Osteoblast (primary cell): Measurements from ENCODE around the gene NCKAP5. TPM values are rescaled to one million over a fixed set of nuclear protein-coding genes. Genes with fewer than 3 reads are reported as not detected.

Source experiments
- DNase-seq: peaks from one replicate; pipeline ENCODE4 v3.0.0; 2011; ENCODE audit warnings: low spot score, mixed read lengths; ENCODE audit not compliant: insufficient read length; ENCODE audit errors: missing footprints
- H2AFZ ChIP-seq: 2 replicates; pipeline ENCODE4 v1.6.0; 2011; ENCODE audit warnings: mild to moderate bottlenecking, low read length
- H3K27ac ChIP-seq: 2 replicates; pipeline ENCODE4 v1.5.1; 2011; ENCODE audit warnings: mild to moderate bottlenecking, low read depth, low read length, moderate library complexity
- H3K27me3 ChIP-seq: 2 replicates; pipeline ENCODE4 v1.6.0; 2012; ENCODE audit warnings: mild to moderate bottlenecking, control low read depth, inconsistent platforms, low read length, moderate library complexity; ENCODE audit not compliant: insufficient read depth
- H3K36me3 ChIP-seq: 2 replicates; pipeline ENCODE4 v1.5.1; 2011; ENCODE audit warnings: mild to moderate bottlenecking, low read length, control low read depth, moderate library complexity; ENCODE audit not compliant: insufficient read depth
- H3K4me1 ChIP-seq: 2 replicates; pipeline ENCODE4 v1.5.1; 2011; ENCODE audit warnings: mild to moderate bottlenecking, low read length, control low read depth, moderate library complexity; ENCODE audit not compliant: insufficient read depth
- H3K4me2 ChIP-seq: 2 replicates; pipeline ENCODE4 v1.6.0; 2011; ENCODE audit warnings: mild to moderate bottlenecking, low read length; ENCODE audit not compliant: insufficient read depth
- H3K4me3 ChIP-seq: fragments of 200-600 bp; sonication (generic); 3 replicates; pipeline ENCODE4 v1.5.1; 2012; ENCODE audit warnings: mild to moderate bottlenecking, low read length, inconsistent platforms; ENCODE audit not compliant: insufficient read depth
- H3K79me2 ChIP-seq: 2 replicates; pipeline ENCODE4 v1.6.0; 2012; ENCODE audit warnings: mild to moderate bottlenecking, low read length, control low read depth, inconsistent platforms; ENCODE audit not compliant: insufficient read depth
- H3K9me3 ChIP-seq: 2 replicates; pipeline ENCODE4 v1.5.1; 2011; ENCODE audit warnings: low read depth, low read length, control low read depth
- H4K20me1 ChIP-seq: 2 replicates; pipeline ENCODE4 v1.6.0; 2012; ENCODE audit warnings: mild to moderate bottlenecking, low read length, control low read depth; ENCODE audit not compliant: insufficient read depth
- total RNA-seq: library from RNA; depleted of rRNA; stranded (reverse); fragments of >200 nt; gene quantifications from 2 replicates; pipeline ENCODE4 v1.2.3, GENCODE V29; 2012
- TF ChIP-seq, protein P1 (sequence below): IDR thresholded peaks from 2 replicates; pipeline ENCODE4 v1.5.1; 2011; ENCODE audit warnings: mild to moderate bottlenecking, low read depth, low read length, moderate library complexity; ENCODE audit errors: extremely low read depth

NCKAP5 gene
- total RNA-seq, 1 donor, result 1.8 TPM

DNA sequence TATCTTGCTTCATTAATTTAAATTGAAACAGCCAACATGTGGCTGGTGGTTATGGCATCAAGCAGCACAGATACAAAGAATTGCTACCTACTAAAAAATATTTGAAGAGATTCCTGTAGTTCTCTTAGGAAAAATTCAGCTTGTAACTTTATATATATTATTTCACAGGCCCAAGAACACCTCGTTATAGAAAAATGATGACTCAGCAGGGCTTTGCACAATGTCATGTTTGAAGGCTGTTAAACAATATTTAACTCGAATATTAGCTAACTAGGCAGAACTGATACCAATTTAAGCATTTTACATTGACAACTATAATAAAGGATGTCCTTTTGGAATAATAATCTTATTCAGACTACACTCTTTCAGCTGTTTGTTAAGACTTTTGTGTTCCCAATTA is 795.9 kb downstream of the NCKAP5 start:
- Histone ChIP-seq H3K4me1 (no peaks in the 10 kb centered on the region), H3K9me3 (no peaks in the 10 kb centered on the region), H3K79me2 (no peaks in the 10 kb centered on the region), H3K27ac (no peak overlapping the region), H3K36me3 (no peaks in the 10 kb centered on the region), H3K4me2 (no peak overlapping the region), H3K27me3 (no peaks in the 10 kb centered on the region), H4K20me1 (no peaks in the 10 kb centered on the region), H3K4me3 (no peak overlapping the region), H2AFZ (no peak overlapping the region)
- TF ChIP-seq, protein P1, sequence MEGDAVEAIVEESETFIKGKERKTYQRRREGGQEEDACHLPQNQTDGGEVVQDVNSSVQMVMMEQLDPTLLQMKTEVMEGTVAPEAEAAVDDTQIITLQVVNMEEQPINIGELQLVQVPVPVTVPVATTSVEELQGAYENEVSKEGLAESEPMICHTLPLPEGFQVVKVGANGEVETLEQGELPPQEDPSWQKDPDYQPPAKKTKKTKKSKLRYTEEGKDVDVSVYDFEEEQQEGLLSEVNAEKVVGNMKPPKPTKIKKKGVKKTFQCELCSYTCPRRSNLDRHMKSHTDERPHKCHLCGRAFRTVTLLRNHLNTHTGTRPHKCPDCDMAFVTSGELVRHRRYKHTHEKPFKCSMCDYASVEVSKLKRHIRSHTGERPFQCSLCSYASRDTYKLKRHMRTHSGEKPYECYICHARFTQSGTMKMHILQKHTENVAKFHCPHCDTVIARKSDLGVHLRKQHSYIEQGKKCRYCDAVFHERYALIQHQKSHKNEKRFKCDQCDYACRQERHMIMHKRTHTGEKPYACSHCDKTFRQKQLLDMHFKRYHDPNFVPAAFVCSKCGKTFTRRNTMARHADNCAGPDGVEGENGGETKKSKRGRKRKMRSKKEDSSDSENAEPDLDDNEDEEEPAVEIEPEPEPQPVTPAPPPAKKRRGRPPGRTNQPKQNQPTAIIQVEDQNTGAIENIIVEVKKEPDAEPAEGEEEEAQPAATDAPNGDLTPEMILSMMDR, result no peak
- DNase-seq, result no peak

- H3K27ac ChIP-seq, result no peak overlapping the region
- no peaks in the 10 kb centered on the region for H3K79me2 ChIP-seq
- H3K36me3 ChIP-seq, result no peaks in the 10 kb centered on the region
- no peaks in the 10 kb centered on the region for H3K27me3 ChIP-seq
- H3K4me3 ChIP-seq, result no peak overlapping the region
- TF ChIP-seq, protein P1, result no peak
- H2AFZ ChIP-seq, result no peak overlapping the region
- DNase-seq, result no peak
- no peaks in the 10 kb centered on the region for H3K4me1 ChIP-seq
- no peaks in the 10 kb centered on the region for H3K9me3 ChIP-seq
- no peak overlapping the region for H3K4me2 ChIP-seq
- no peaks in the 10 kb centered on the region for H4K20me1 ChIP-seq
Observed at GRCh38 chr2:132766573-132766972, 801.7 kb downstream of the NCKAP5 start.

GRCh38 chr2:132761437-132761836 is 806.8 kb downstream of the NCKAP5 start:
- Histone ChIP-seq H3K9me3 (no peaks in the 10 kb centered on the region), H3K27me3 (no peaks in the 10 kb centered on the region), H3K79me2 (no peaks in the 10 kb centered on the region), H3K4me1 (no peaks in the 10 kb centered on the region), H3K4me3 (no peak overlapping the region), H3K36me3 (no peaks in the 10 kb centered on the region), H3K4me2 (no peak overlapping the region), H4K20me1 (no peaks in the 10 kb centered on the region), H3K27ac (no peak overlapping the region), H2AFZ (no peak overlapping the region)
- TF ChIP-seq, protein P1, result no peak
- no peak for DNase-seq

- Histone ChIP-seq H3K4me3 (no peak overlapping the region), H3K4me1 (no peaks in the 10 kb centered on the region), H3K4me2 (no peak overlapping the region), H3K79me2 (no peaks in the 10 kb centered on the region), H3K27ac (no peak overlapping the region), H3K36me3 (no peaks in the 10 kb centered on the region), H3K9me3 (no peaks in the 10 kb centered on the region), H4K20me1 (no peaks in the 10 kb centered on the region), H2AFZ (no peak overlapping the region), H3K27me3 (no peaks in the 10 kb centered on the region)
- DNase-seq, result no peak
- TF ChIP-seq, protein P1, result no peak
Observed at GRCh38 chr2:132760971-132761370, 807.3 kb downstream of the NCKAP5 start.
